ENCODE data around the gene ZSWIM3. TPM values are rescaled to one million over a fixed set of nuclear protein-coding genes. Genes with fewer than 3 reads are reported as not detected.

The ZSWIM3 gene
- total and polyA plus RNA-seq, 2 of the 13 experiments (the other 11 are each of a cell fraction or from before 2014, with no cell fraction given), result 5.2 to 5.8 TPM

GRCh38 chr20:45927071-45927878, 69.9 kb downstream of the ZSWIM3 start (continued):
- TF ChIP-seq FOXA1 (IDR thresholded peaks at IDR 0.05) (0 out of 2 replicates have a peak, but pooled peaks have one; percentile 31), FOXA1 (CRISPR knock-in tag; IDR thresholded peaks at IDR 0.05) (peak; percentile 83), MEF2D (CRISPR knock-in tag; IDR thresholded peaks at IDR 0.05) (peak; percentile 91), ZNF678 (CRISPR knock-in tag; IDR thresholded peaks at IDR 0.05) (no peak), XBP1 (CRISPR knock-in tag; IDR thresholded peaks at IDR 0.05) (0 out of 2 replicates have a peak, but pooled peaks have one; percentile 7), HMG20A (CRISPR knock-in tag; IDR thresholded peaks at IDR 0.05; ENCODE audit: borderline replicate concordance) (peak; percentile 74; the same call in 1 of the 2 replicates), RBM39 (IDR thresholded peaks at IDR 0.05; ENCODE audit: low read depth, low read length, poor library complexity, severe bottlenecking) (no peak), ETV5 (CRISPR knock-in tag; IDR thresholded peaks at IDR 0.05; ENCODE audit: borderline replicate concordance) (peak; percentile 61; the same call in 1 of the 2 replicates), ZNF318 (CRISPR knock-in tag; IDR thresholded peaks at IDR 0.05) (peak; percentile 14; the same call in 1 of the 2 replicates), MXD4 (CRISPR knock-in tag; IDR thresholded peaks at IDR 0.05) (peak; percentile 45; the same call in 1 of the 2 replicates), ZNF446 (CRISPR knock-in tag; IDR thresholded peaks at IDR 0.05) (no peak), ZFYVE20 (CRISPR knock-in tag; IDR thresholded peaks at IDR 0.05; ENCODE audit: borderline replicate concordance, low read depth) (no peak), ZNF747 (CRISPR knock-in tag; IDR thresholded peaks at IDR 0.05; ENCODE audit: borderline replicate concordance) (peak; percentile 96; the same call in 1 of the 2 replicates), HOXA3 (CRISPR knock-in tag; IDR thresholded peaks at IDR 0.05) (peak; percentile 87), ZNF263 (CRISPR knock-in tag; IDR thresholded peaks at IDR 0.05) (peak; percentile 24; the same call in 1 of the 2 replicates), PHF20 (CRISPR knock-in tag; IDR thresholded peaks at IDR 0.05) (peak; percentile 44; the same call in 1 of the 2 replicates), ZNF260 (CRISPR knock-in tag; IDR thresholded peaks at IDR 0.05; ENCODE audit: borderline replicate concordance, low read depth) (no peak), ZNF841 (CRISPR knock-in tag; IDR thresholded peaks at IDR 0.05; ENCODE audit: borderline replicate concordance) (no peak), ZNF292 (CRISPR knock-in tag; IDR thresholded peaks at IDR 0.05; ENCODE audit: borderline replicate concordance, low read depth) (no peak; the same call in none of the 2 replicates), DNMT3B (CRISPR knock-in tag; conservative IDR thresholded peaks at IDR 0.05) (no peak), POLR2AphosphoS5 (IDR thresholded peaks at IDR 0.05; ENCODE audit: low read depth, low read length) (no peak)
- TF ChIP-seq, protein P1, sequence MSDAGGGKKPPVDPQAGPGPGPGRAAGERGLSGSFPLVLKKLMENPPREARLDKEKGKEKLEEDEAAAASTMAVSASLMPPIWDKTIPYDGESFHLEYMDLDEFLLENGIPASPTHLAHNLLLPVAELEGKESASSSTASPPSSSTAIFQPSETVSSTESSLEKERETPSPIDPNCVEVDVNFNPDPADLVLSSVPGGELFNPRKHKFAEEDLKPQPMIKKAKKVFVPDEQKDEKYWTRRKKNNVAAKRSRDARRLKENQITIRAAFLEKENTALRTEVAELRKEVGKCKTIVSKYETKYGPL (CRISPR knock-in tag; IDR thresholded peaks at IDR 0.05), result no peak

Measured in HepG2 (cell line).